ENCODE measurements around the gene ZFYVE26.

ZFYVE26 gene

GRCh38 chr14:67816326-67817002 lies at the start of gene ZFYVE26:
TSS of gene ZFYVE26 (minus strand) at chr14:67816590. CDS start at chr14:67815963, 627 bp downstream.
- no peak for TF ChIP-seq CTCF (IDR thresholded peaks at IDR 0.05; ENCODE audit: borderline replicate concordance, insufficient read depth, low read depth, low read length)

GRCh38 chr14:67863223-67863622 lies 46.8 kb upstream of the ZFYVE26 start:
- no peak for TF ChIP-seq CTCF (IDR thresholded peaks at IDR 0.05; ENCODE audit: borderline replicate concordance, insufficient read depth, low read depth, low read length)
- H3K4me3 ChIP-seq (ENCODE audit: low read depth, low read length) = no peak overlapping the region

More at GRCh38 chr14:67816326-67817002, at the start of gene ZFYVE26:
- peak within 1 kb of the TSS; percentile 80 for H3K4me3 ChIP-seq (ENCODE audit: low read depth, low read length)

GRCh38 chr14:67859169-67859749 lies 42.9 kb upstream of the ZFYVE26 start:
- no peak overlapping the region for H3K4me3 ChIP-seq (ENCODE audit: low read depth, low read length)
- TF ChIP-seq CTCF (IDR thresholded peaks at IDR 0.05; ENCODE audit: borderline replicate concordance, insufficient read depth, low read depth, low read length) = no peak

- no peak for TF ChIP-seq CTCF (IDR thresholded peaks at IDR 0.05; ENCODE audit: borderline replicate concordance, insufficient read depth, low read depth, low read length)
- no peak overlapping the region for H3K4me3 ChIP-seq (ENCODE audit: low read depth, low read length)
Observed at GRCh38 chr14:67857778-67858350, 41.5 kb upstream of the ZFYVE26 start.

GRCh38 chr14:67856827-67857226 lies 40.4 kb upstream of the ZFYVE26 start:
- no peak for TF ChIP-seq CTCF (IDR thresholded peaks at IDR 0.05; ENCODE audit: borderline replicate concordance, insufficient read depth, low read depth, low read length)
- H3K4me3 ChIP-seq (ENCODE audit: low read depth, low read length) = no peak overlapping the region

- H3K4me3 ChIP-seq (ENCODE audit: low read depth, low read length) = no peak overlapping the region
- TF ChIP-seq CTCF (IDR thresholded peaks at IDR 0.05; ENCODE audit: borderline replicate concordance, insufficient read depth, low read depth, low read length) = no peak
Observed at GRCh38 chr14:67853715-67854114, 37.3 kb upstream of the ZFYVE26 start.

All from GM12875 (cell line).